Urinary bladder (tissue), 4 donors: ENCODE measurements around the gene SORD. TPM values are rescaled to one million over a fixed set of nuclear protein-coding genes. Genes with fewer than 3 reads are reported as not detected.
A peak's percentile ranks its signal among the peaks of the same experiment; 100 is the strongest.
"Not testable (repeated sequence)": the region's sequence is repeated elsewhere in the genome, so short reads cannot be mapped to it uniquely, and the experiment has no call there.

Experiments
- DNase-seq: peaks from one replicate; pipeline ENCODE4 v3.0.0-alpha.2; 2015; ENCODE audit errors: extremely low spot score
- H3K27ac ChIP-seq: one replicate; pipeline ENCODE4 v1.5.1; 2013; ENCODE audit warnings: low read depth, mild to moderate bottlenecking, moderate library complexity
- H3K36me3 ChIP-seq: one replicate; pipeline ENCODE4 v1.6.1; 2013; ENCODE audit warnings: mild to moderate bottlenecking, moderate library complexity; ENCODE audit not compliant: insufficient read depth
- H3K4me1 ChIP-seq: one replicate; pipeline ENCODE4 v1.6.1; 2013; ENCODE audit warnings: mild to moderate bottlenecking, moderate library complexity; ENCODE audit not compliant: insufficient read depth
- H3K4me3 ChIP-seq: one replicate; pipeline ENCODE4 v1.5.1; 2013; ENCODE audit warnings: low read depth, low read length
- WGBS: extraction: QIAGEN DNeasy Blood & Tissue Kit; methylation state at CpG from one replicate; pipeline ENCODE4 v1.1.7; 2013; 5-methylcytosine and 5-hydroxymethylcytosine counted together
- polyA plus RNA-seq: library from polyadenylated mRNA; stranded (reverse); fragments of 200-250 nt; gene quantifications from one replicate; pipeline ENCODE4 v1.2.3, GENCODE V29; 2013
- total RNA-seq: library from RNA; depleted of rRNA; stranded (reverse); fragments of >200 nt; gene quantifications from one replicate; pipeline ENCODE4 v1.2.3, GENCODE V29; 2014
- donor health status: healthy with polysubstance abuse.
- donor health status: healthy.

Gene SORD
- total and polyA plus RNA-seq, 2 donors, result 6.8 to 11.6 TPM

DNA sequence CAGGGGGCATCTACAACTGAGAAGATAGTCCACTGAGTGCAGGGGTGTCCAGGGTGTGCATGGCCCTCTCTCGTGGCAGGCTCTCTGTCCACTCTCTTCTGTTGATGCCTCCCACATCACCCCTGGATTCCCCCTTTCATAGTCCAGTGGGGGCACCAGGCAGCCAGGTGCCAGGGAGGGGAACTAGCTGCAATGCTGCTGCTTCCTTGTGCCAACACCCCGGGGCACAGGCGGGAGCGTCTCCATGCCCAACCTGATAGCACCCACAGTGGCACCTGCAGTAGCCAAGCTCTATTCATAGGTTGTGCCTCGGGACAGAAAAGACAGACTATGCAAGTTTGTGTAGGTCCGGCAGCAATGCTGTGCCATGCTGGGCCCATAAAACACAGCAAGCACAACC lies 79.2 kb downstream of the SORD start:
- DNase-seq, result no peak
- WGBS, result 92% methylated on average over 6 of the region's 6 CpGs

DNA sequence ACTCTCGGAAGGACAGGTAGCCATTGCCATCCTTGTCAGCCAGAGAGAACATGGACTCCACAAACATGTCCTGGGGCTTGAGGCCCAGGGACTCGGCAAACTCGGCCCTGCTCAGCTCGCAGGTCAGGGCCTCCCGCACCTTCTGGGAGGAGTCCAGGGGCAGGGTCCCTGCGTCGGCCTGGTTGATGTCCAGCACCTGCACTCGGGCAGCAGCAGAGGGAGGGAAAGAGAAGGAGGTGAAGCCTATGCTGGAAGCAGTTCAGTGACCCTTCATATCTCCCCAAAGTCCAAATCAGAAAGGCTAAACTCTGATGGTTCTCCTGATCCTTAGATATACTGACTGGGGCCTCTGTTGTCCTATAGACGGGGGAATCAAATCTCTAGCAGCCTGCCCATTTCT lies 81.2 kb downstream of the SORD start:
- H3K4me3 ChIP-seq, H3K27ac ChIP-seq, DNase-seq, H3K36me3 ChIP-seq, H3K4me1 ChIP-seq: not testable (repeated sequence)
- 91% methylated on average over 9 of the region's 9 CpGs for WGBS

More for the DNA sequence above, 79.2 kb downstream of the SORD start:
- no peaks in the 10 kb centered on the region for H3K4me1 ChIP-seq
- H3K27ac ChIP-seq, result no peak overlapping the region
- no peaks in the 10 kb centered on the region for H3K36me3 ChIP-seq
- H3K4me3 ChIP-seq, result no peak overlapping the region

DNA sequence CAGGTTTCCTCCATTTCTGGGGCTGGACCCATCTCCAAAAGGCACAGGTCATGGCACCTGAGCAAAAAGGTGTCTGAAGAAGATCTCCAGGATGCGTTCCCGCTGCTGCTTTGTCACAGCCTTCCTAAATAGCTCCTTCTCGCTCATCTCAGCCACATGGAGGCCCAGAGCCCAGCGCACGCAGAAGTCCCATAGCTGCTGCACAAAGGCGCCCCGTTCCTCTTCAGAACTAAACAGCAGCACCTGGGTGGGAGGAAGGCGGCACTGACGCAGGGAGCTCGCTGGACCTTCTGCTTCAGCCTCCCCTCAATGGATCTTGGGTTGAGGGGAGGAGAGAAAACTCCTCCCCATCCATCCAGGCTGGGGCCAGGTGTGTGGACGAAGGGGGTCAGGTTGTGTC lies 82.6 kb downstream of the SORD start:
- H3K27ac ChIP-seq, result no peak overlapping the region
- no peak overlapping the region for H3K4me3 ChIP-seq
- WGBS, result 93% methylated on average over 11 of the region's 11 CpGs
- no peak for DNase-seq
- H3K4me1 ChIP-seq, result no peaks in the 10 kb centered on the region
- H3K36me3 ChIP-seq, result no peaks in the 10 kb centered on the region

DNA sequence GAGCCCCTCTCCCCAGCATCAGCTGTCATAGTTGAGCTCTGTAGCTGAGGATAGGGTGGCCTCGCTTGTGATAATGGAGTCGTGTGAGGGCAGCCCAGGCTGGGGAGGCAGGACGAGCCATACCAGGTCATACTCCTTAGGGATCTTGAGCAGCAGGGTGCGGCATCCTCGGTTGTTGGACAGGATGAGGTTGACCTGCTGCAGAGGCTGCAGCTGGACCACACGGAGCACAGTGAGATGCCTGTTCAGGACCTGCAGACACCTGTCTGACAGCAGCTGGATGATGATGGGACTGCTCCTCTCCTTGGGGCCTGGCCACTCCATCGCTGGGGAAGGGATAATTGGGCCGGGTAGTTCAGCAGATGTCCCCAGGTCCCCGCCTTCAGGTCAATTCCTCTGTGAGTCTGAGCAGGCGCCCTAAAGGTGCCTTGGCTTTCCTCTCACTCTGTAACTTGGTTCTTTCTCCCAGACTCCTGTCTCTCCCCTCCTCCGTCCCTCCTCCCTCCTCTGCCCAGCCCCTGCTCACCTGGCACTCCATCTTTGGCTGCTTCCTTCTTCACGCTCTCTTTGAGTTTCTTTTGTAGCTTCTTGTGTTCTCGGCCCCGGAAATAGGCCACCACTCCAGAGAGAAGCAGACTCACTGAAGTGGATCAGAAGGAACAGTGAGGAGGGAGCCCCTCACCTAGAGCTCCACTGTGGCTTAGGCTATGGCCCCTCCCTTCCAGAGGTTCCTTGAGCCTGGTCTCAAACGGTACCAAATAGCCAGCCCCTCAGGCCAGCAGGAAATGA lies 83.2 kb downstream of the SORD start:
- Histone ChIP-seq H3K4me1 (no peaks in the 10 kb centered on the region), H3K36me3 (no peaks in the 10 kb centered on the region), H3K4me3 (no peak overlapping the region), H3K27ac (no peak overlapping the region)
- 77% methylated on average over 15 of the region's 15 CpGs for WGBS
- no peak for DNase-seq

DNA sequence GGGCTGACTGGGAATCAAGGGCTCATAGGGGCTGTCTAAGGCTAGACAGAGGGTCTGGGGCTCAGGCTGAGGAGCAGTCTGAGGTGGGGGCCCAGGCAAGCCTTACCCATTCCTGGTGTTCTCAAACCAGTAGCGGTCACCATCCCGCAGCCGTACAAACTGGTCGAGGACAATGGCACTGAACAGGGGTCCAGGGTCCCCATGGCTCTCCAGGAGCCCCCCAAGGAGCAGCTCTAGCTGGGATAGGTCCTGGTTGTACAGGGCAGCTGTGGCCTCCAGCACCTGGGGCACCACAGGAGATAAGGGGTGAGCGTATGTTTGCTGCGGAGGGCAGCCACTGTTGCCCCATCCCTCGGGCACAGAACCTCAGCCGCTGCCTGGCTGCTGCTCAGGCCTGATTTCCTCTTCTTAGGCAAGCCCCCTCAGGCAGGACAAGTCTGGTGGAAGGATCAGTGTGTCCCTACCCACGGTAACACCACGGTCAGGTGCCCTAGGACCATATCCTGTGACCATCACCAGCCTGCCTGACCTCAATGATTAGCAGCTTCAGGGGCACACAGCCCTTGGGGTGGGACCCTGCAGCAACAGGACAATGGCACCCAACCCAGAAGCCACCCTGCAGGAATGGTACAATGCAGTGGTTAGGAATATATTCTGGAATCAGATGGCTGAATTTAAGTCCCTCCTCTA lies 85.1 kb downstream of the SORD start:
- Histone ChIP-seq H3K4me3 (no peak overlapping the region), H3K36me3 (no peaks in the 10 kb centered on the region)
- 91% methylated on average over 10 of the region's 10 CpGs for WGBS

DNA sequence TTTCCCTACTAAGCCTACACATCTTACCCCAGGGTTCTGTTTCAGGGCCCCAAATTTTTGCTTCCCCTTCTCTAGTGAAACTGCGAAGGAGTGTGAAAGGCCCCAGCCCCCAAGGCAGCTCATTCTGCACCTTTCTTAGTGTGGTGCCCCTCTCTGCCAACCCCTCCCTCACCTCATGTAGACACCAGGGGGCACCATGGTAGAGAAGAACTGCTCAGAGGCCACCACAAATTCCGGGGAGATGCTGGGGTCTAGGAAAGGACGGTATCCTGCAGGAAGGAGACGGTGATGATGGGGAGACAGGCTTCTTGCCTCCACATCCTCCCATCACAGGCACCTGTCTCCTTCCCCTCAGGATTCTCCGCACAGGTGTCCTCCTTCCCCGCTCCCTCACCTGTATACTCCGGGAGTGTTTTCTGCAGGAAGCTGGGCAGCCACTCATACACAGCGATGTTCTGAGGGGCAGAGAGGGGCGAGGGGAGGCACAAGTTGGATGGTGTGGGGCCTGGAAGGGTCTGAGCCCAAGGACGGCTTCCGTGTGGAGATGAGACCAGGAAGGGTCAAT lies 87.3 kb downstream of the SORD start:
- Histone ChIP-seq H3K4me1 (no peaks in the 10 kb centered on the region), H3K36me3 (no peaks in the 10 kb centered on the region), H3K27ac (no peak overlapping the region), H3K4me3 (no peak overlapping the region)
- no peak for DNase-seq
- WGBS, result 45% methylated on average over 11 of the region's 11 CpGs

More for the DNA sequence above, 85.1 kb downstream of the SORD start:
- Histone ChIP-seq H3K27ac (no peak overlapping the region), H3K4me1 (no peaks in the 10 kb centered on the region)
- DNase-seq, result no peak

DNA sequence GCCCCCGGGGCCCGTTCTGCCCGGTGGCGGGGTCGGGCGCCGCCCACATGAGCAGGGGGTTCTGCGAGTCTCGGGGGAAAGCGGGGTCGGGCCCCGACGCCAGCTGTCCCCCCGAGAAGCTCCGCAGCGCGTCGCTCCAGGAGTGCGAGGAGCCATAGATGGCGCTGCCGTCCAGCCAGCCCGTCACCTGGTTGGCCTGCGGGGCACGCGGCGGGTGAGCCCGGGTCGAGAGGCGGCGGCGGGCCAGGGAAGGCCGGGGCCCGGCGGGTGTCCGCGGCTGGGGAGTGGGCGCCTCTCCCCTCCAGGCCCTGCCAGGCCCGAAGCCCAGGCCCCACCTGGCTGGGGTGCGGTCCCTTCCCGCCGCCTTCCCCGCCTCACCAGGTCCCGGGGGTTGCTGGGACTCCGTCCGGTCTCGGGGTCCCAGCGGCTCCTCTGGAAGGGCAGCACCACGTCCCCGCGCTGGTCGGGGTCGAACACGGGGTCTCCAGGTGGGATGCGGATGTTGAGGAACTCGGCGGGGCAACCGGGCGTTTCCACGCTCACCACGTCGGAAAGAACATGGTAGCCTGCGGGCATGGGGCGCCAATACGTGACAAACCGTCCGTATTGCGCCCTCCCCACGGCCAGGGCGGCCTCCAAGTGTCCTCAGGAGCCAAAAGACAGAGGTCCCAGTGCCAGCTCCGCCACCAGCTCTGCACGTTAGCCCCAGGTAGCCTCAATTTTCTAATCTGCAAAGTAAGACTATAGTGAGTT lies 88.6 kb downstream of the SORD start:
- WGBS, result 4% methylated on average over 69 of the region's 71 CpGs
- Histone ChIP-seq H3K36me3 (no peaks in the 10 kb centered on the region), H3K27ac (no peak overlapping the region), H3K4me3 (no peak overlapping the region), H3K4me1 (no peaks in the 10 kb centered on the region)
- no peak for DNase-seq

DNA sequence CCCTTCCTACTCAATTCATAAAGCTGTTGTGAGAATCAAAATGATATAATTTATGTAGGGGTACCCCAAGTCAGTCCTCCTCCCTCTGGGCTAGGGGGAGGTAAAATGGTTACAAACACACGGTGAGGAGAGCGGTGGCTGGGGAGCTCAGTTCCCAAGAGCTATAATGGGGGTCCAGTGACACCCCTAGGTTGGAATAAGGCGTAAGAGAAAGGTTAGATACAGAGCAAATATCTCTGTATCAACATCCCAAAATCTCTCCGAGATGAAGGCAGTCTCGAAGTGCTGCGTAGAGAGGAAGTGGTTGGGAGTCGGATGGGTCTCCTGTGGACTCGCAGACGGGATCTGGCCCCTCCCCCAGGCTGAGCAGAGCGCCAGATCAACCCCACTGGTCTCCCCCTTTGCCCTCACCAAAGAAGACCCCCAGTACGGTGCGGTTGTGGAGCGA lies 89.2 kb downstream of the SORD start:
- Histone ChIP-seq H3K27ac (no peak overlapping the region), H3K36me3 (no peaks in the 10 kb centered on the region), H3K4me1 (no peaks in the 10 kb centered on the region), H3K4me3 (peak overlapping the region; percentile 20)
- DNase-seq, result no peak
- WGBS, result 3% methylated on average over 13 of the region's 13 CpGs

DNA sequence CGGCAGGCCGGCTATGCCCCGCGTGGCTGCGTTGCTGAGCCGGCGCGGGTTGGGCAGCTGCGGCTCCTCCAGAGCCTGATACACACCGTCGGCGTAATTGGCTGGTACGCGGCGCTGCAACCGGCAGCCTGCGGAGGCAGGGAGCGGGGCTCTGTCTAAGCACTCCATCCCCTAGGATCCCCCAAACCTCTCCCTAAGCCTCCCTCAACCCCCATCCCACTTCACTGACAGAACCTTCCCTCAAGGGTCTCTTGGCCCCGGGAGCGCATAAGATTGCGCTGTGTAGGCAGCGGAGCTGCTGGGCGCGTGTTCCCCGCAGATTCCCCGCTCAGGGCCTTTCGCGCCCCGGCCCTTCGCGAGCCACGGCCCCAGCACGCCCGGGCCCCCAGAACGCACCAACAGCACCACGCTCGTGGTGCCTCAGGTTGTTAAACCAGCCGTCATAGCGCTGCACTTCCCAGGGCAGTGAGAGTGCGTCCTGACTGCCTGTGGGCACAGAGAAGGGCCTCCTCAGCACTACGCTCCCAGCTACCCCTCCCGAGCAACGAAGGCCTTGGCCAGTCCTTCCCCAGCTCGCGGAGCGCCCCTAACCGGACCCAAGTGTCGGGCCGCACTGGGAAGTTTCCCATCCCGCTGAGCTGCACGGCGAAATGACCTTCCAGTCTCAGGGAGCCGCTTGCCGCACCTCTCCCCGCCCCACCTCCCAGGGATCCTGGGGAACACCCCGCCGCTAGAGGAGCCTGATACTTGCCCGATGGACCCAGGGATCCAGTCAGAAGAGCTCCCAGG lies 89.8 kb downstream of the SORD start:
- DNase-seq, result no peak
- under 1% methylated on average over 58 of the region's 58 CpGs for WGBS
- Histone ChIP-seq H3K4me1 (no peaks in the 10 kb centered on the region), H3K27ac (no peak overlapping the region), H3K36me3 (no peaks in the 10 kb centered on the region), H3K4me3 (peak overlapping the region; percentile 20)

DNA sequence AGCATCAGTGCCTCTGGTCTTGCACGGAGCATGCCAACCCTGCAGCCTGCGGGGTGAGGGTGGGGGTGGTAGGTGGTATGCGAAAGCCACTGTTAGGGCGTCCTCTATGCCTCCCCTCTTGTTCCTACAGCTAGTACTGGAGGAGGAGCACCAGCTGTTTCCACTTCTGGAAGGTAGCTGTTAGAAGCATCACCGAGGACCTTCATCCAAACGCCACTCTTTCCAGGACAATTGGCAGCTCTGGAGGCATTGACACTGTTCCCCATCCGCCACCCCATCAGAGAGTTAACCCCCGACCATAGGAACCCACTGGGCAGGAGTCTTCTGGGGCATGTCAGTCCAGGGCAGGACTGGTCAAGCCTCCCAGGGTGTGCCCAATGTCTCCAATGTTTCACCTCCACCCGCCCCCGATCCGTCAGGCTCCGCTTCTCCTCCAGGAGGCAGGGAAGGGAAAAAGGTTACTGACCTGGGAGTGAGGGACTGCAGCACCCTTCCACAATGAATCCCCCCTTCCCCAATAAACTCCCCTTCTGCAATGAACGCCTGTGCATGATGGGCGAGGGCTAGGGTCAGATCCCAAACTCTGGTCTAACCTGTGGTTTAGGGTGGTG lies 90.5 kb downstream of the SORD start:
- 7% methylated on average over 14 of the region's 14 CpGs for WGBS
- Histone ChIP-seq H3K4me3 (no peak overlapping the region), H3K27ac (no peak overlapping the region), H3K36me3 (no peaks in the 10 kb centered on the region), H3K4me1 (no peaks in the 10 kb centered on the region)
- no peak for DNase-seq

DNA sequence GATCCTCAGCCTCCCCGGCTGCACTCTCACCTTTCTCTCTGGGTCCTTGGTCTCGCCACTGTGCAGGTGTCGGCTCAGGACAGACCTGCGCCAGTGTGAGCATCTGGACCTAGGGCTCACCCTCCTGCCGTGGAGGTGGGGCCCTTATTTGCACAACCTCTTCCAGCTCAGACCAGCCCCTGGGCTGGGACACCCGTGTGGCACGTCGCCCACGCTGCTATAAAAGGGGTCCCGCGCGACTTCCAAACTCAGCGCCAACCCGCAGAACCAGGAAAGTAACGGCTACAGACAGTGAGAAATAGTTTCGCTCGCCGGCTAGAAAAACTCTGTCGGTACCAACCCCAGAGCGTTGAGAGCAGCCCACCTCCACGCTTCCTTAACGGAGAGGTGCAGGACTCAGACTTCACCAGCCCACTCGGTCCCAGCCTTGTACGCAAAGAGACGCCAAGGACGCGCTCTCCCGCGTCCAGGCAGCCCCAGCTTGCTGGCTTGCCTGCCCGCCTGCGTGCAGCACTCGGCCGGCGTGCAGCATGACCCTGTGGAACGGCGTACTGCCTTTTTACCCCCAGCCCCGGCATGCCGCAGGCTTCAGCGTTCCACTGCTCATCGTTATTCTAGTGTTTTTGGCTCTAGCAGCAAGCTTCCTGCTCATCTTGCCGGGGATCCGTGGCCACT lies 91.2 kb downstream of the SORD start, which contains the start of the genes DUOX2 and DUOXA2:
DUOX2 (minus strand) TSS at position 97 of the 675 bp plus-strand sequence. CDS start 761 bp downstream, outside the sequence.
DUOXA2 (plus strand) TSS at position 251 of the 675 bp plus-strand sequence; CDS start at position 531, 280 bp downstream.
- Histone ChIP-seq H3K27ac (no peak within 1 kb of the TSS), H3K36me3 (no peaks in the 10 kb centered on the region), H3K4me1 (no peaks in the 10 kb centered on the region), H3K4me3 (peak within 1 kb of the TSS; percentile 20)
- DNase-seq, result no peak
- 2% methylated on average over 42 of the region's 42 CpGs for WGBS

DNA sequence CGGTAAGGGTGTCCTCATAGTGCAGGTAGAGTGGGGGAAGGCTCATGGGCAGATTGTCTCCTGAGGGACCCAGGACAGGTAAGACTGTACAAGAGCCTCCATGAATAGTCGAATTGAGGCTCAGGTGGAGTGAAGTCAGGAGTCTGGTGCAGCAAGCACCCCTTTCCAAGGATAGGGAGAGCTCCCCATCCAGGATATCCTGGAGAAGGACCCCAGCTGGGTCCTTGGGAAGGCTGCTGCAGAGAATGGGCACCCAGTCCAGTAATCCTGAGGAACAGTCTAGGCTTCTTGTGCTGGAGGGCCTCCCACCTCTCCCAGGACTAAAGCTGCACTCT lies 91.7 kb downstream of the SORD start:
- Histone ChIP-seq H3K4me3 (no peak overlapping the region), H3K4me1 (no peaks in the 10 kb centered on the region), H3K36me3 (no peaks in the 10 kb centered on the region), H3K27ac (no peak overlapping the region)
- 10% methylated on average over 2 of the region's 2 CpGs for WGBS
- no peak for DNase-seq
